Measurements from ENCODE around the gene CIB2.
A peak's percentile ranks its signal among the peaks of the same experiment; 100 is the strongest.
"Not testable (repeated sequence)": the region's sequence is repeated elsewhere in the genome, so short reads cannot be mapped to it uniquely, and the experiment has no call there.

Gene CIB2

DNA sequence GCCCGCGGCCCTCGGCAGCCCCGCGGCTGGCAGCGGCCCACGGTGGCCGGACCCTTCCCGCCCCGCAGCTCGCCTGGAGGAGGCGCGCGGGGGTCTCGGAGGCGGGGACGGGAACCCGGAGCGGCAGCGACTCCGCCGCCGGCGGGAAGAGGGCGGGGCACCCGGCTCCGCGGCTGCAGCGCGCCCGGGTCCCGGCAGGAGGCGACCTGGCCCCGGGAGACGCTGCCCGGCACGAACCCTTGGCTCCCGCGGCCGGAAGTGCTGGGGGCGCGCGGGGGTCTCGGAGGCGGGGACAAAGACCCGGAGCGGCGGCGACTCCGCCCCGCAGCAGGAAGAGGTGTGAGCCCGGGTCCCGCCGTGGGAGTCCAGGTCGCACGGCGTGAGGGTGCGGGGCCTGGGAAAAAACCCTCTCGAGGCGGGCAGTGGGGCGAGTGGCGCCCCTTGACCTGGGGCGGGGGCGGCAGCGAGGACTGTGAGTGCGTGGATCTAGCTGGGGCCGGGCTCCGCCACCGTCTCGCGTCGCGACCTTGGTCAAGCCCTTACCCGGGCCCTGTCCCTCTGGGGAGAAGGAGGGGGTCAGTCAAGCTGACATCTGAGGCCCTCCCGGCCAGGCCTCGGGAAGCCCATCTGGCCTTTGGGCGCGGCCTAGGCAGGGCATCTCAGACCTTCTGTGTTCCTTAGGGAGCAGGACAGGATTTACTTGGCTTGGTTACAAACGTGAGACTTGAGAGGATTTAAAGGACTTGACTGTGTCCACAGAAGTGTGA is at the start of gene CIB2:
Gene CIB2 (minus strand): TSS at position 151 of the 767 bp plus-strand sequence. CDS start 230 bp downstream, outside the sequence.
- DNase-seq: peak; percentile 23 to 73 (median 50)

DNA sequence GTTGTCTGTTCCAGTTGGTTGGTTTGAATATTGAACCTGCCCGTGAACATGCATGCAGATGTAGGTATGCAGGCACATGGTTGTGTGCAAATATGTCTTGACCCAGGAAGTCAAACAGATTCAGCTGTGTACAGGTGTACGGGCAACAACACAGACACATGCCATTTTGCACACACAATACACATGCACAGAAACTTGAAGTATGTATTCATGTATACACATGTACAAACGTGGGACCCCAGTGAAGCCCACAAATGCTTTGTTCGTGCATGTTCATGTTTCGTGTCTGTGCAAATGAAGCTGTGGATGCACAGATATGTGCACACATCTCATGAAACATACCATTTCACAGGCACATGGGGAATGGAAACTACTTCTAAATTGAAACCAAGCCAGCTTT is 48.7 kb upstream of the CIB2 start:
- DNase-seq: no peak

DNA sequence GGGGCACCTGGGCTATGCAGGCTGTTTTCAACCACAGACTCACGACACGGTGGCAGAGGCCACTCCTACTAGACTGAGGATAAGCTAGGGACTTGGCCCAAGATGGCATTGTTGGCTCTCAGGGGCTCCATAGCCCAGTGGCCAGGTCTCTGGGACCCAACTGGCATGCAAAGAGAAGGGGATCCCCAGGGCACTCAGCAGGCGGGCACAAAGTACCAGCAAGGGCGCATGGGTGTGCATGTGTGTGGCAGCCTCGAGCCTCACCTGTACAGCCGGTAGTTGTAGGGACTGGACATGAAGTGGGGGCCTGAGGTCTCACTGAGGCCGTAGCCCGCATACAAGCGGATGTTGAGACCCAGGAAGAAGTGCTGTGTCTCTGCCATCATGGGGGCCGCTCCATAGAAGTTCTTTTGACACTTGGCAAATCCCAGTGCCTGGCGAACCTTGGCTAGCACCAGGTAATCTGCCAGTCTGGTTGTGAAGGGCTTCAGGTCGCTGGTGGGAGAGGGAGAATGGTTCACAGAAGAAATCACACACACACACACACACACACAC is 48.1 kb upstream of the CIB2 start:
- DNase-seq: no peak

DNA sequence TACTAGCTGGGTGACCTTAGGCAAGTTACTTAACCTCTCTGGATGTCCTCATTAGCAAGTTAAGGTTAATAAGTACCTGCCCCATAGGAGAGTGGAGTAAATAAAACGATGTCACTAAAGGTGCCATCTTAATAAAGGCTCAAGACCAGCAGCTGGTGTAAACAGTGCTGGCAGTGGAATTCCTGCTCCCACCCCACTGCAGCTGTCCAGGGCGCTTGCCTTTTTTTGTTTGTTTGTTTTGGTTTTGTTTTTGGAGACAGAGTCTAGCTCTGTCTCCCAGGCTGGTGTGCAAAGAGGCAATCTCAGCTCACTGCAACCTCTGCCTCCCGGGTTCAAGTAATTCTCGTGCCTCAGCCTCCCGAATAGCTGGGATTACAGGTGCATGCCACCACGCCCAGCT is 46.8 kb upstream of the CIB2 start:
- no peak for DNase-seq

DNA sequence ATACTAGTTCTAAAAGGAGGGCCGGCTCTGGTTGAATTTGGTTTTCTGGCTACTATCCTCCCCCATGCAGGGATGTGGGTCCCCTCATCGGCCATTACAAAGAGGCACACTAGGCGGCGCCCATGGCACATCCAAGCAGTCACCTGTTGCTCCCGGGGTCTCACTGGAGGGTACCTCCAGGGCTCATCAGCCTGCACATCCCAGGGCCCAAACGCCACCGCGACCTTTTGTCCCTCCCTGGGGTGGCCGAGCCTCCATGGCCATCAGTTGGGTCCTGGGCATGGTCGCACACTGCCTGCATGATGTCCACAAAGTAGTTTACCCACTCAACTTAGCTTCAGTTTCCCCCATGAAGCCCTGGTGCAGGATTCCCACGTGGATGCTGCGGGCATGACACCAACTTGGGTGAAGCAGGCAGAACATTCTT is 46.2 kb upstream of the CIB2 start:
- DNase-seq: peak in 1 of 4 experiments; percentile 14

DNA sequence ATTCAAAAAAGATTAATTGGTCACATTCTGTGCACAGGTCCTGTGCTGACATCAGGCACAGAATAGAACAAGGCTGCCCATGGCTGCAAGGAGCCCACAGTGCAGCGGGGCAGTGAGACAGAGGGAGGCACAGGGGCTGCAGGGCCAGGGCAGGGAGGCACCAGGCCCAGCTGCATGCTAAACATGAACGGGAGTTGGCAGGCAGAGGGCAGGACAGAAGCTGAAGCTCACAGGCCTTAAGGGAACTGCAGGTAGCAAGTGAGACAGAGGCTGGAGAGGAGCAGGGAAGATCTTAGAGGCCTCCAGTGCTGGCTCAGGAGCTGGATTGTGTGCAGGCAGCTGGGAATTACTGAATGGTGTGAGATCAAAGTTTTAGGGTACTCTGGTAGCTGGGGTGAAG is 44.1 kb upstream of the CIB2 start:
- no peak for DNase-seq

DNA sequence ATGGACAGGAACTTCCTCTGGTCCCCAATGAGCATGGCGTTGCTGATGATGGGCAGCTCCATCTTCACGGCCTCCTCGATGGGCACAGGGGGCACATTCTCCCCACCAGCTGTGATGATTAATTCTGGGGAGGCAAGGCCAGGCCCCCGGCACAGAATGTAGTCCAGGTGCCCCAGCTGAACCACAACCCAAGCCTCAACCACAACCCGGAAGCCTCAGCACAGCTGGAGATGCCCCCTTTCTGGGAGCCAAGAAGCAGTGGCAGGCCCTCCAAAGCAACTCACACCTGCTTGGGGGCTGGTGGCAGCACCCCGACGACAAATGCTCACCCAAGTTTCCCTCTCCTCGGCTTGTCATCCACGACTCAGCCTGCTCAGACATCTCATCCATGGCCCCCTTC is 43.2 kb upstream of the CIB2 start:
- DNase-seq: no peak

DNA sequence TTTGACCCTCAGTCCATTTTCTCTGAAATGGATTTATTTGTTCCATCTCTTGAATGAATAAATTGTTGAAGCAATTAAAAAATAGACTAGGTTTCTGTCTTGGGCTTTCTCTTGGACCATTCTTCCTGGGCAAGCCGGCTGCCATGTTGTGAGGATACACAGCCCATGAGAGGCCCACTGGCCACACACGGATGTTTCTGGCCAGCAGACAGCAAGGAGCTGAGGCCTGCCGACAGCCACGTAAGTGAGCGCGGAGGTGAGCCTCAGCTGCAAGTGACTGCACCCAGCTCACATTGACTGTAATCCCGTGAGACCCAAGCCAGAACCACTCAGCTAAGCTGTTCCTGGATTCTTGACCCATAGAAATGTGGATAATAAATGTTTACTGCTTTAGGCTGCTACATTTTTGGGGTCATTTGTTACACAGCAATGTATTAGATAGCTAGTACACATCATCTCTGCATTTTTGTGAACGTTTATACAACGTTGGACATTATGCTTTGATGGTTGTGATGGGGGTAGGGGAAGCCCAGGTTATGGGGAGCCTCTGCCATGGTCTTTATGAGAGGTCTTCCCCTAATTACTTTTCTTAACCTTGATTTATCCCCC is 40.7 kb upstream of the CIB2 start:
- DNase-seq: no peak

DNA sequence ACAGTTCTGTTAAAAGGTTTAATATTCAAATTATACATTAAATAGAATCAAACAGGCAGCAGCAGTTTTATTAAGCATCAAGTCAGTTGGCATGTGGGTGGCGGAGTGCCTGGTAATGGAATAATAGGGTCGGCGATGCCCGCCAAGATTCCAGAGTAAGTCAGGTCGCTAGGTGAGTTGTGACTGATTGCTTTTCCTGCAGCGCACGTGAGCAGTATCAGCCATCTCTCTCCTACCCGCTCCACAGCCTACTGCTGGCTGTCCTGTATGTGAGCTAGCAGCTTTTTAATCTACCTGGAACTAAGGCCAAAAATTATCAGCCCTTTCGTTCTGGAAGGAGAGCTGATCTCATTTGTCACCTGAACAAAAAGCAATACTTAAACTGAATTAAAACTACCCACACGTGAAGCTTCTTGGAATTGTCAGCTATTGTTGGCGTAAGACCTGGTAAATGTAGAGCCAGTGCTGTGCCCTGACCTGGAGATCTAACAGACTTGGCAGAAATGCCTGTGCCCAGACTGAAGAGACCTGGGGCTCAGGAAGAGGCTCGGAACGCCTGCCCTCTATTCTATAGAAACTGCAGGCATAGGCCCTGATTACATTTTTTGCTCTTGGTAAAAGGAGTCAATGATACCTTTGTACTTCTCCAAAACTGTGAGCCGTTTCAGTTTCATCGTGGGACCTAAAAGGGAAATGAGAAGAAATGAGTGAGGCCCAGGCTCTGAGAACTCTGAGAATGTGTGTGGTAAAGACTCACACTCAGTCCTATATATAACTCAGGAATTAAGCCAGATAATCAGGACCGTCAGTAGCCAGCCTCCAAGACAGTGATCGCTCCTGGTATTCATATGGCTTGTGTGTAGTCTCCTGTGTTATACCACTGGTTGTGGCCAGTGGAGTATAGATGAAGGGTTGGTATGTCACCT is 39.9 kb upstream of the CIB2 start:
- no peak for DNase-seq

DNA sequence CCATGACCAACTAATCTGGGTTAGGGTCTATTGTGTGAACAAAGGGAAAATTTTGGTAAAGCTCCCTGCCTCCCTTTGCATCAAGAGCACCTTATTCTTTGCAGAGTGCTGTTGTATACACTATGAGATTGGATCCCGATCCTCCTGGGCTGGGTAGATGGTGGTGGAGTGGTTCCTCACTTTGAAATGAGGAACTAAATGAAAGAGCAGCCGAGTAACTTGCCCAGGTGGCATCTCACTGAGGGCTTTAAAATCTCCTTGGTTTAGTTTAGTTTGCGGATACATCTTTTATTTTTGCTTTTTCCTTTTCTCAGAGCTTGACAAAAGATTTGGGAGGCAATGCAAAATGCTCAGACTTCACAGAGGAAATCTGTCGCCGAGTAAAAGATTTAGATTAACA is 37.4 kb upstream of the CIB2 start:
- DNase-seq: no peak

DNA sequence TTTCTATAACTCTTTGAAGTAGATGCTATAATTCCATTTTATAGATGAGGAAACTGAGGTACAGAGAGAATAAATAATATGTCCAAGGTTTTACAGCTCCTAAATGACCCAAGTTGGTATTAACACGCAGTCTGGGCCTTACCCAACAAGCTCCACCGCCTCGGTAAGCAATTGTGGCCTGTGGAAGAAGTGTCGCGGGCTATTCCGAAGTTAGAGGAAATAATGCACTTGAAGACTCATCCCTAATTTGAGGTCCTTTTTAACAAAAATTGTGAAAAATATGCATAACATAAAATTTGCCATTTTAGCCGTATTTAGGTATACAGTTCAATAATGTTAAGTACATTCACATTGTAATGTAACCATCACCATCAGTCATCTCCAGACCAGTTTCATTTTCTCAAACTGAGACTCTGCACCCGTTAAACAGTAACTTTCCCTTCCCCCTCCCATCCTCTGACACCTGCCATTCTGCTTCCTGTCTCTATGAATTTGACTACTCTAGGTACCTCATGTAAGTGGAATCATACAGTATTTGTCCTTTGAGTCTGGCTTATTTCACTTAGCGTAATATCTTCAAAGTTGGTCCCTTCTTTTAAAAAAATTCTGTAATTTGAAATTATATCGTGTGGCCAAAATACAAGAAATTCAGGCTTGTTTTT is 36.1 kb upstream of the CIB2 start:
- no peak for DNase-seq

DNA sequence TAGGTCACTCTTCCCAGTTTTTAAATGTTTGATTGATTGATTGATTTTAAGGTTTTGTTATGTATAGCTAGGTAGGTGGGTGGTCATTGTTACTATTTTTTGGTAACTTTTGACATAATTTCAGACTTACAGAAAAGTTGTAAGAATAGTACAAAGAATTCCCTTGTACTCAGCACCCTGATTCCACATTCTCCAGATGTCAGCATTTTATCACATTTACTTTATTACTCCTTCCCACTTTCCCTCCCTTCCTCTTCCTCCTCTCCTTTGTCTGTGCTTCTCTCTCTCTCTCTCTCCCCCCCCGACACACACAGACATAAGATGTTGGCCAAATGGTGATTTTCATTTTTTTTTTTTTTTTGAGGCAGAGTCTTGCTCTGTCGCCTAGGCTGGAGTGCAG is 32.8 kb upstream of the CIB2 start:
- no peak for DNase-seq

DNA sequence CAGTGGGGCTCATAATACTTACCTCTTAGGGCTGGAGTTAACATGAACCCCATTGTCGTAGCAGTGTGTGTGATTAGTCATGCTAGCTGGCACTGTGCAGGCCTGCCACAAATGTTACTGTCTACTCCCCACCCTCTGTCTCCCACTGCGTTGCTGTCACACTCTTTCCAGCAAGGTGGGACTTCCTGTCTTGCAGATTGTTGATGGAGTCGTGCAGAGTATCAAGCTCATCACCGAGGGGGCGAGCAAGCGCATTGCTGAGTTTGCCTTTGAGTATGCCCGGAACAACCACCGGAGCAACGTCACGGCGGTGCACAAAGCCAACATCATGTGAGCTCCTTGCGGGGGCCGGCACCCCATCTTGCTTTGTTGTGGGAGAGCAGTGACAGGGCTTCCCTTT is 30.8 kb upstream of the CIB2 start:
- DNase-seq: peak in 2 of 4 experiments; percentile 14 to 35

DNA sequence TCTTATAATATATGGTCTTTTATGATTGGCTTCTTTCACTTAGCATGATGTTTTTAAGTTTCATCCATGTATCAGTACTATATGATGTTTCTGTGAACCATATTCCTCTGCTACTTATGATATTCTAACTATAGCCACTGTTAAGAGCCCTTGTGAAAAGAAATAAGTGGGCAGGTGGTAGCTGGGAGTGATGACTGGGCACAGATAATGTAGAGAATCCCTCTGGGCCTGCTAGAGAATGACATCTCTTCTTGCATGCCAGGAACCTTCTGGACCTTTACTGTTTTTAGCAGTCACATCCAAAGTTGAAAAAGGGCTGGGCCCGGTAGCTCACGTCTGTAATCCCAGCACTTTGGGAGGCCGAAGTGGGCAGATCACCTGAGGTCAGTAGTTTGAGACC is 28.1 kb upstream of the CIB2 start:
- DNase-seq: no peak

DNA sequence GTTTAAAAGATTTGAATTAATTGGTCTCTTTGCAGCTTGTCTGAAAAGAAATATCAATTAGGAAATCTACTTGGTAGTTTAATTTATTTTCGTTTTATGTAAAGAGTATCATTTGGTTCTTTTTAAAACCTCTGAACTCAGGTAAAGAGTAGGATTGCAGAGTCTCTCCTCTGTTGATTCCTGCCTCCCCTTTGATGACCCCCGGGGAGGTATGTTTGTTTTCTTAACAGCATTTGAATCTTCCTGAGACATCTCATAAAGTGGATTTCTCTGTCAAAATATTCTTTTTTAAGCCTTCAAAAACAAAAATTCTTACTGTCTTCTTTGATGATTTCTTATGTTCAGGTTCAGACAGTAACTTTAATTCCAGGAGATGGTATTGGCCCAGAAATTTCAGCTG is 26.0 kb upstream of the CIB2 start:
- no peak for DNase-seq

DNA sequence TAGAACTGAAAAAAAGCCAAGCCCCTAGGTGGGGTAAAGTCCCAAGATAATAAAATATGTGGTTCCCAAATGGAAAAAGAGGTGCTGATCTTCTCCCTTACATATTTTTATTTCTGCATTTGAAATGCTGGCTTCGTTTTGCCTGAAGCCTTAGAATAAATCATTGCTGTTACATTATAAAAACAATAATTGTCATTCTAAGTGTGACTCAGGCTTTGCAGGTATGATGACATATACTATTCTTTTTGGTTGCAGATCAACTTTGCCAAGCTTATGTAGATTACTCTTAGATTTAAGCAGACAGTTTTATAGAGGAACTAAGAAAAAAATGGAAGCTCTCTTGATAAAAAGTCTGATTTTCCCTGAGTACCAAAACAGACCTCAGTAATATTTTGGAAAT is 25.4 kb upstream of the CIB2 start:
- DNase-seq: no peak

DNA sequence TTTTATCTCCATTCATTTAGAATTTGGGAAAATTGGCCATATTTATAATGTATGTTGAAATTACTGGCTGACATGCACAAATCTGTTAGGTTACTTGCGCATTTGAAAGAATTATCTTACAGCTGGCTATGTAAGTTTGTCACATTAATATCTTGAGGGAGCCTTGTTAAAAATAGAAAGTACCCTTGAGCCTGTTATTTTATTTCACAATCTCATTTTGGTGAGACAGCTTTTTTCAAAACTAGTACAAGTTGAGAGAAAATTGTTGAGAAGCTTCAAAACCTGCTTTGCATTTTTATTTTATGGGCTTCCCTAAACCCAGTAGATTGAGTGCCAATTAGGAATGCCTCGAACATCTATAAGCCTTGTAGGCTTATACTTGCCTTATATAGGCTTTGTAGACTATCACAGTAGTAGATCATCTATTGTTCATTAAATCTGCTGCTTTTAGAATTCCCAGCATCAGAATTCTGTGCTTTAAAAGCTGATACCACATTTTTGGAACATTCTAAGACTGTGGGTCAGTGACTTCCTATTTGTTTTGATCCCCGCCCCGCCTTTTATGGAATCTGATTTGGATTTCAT is 24.2 kb upstream of the CIB2 start:
- no peak for DNase-seq

DNA sequence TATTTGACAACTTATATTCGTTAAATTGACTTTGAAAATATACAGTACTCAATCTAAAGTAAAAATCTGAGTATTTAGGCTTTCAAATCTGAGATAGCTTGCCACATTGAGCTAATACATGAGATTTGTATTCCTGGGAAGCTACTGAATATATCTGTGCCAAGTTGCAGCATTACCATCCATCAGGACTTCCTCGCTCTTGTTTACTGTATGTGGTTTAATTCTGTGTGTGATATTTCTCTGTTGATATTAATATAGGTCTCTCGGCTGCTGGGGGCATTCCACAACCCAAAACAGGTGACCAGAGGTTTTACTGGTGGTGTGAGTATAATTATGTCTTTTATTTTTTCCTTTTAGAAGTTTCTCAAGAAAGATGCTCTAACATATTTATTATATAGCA is 23.7 kb upstream of the CIB2 start:
- no peak for DNase-seq

DNA sequence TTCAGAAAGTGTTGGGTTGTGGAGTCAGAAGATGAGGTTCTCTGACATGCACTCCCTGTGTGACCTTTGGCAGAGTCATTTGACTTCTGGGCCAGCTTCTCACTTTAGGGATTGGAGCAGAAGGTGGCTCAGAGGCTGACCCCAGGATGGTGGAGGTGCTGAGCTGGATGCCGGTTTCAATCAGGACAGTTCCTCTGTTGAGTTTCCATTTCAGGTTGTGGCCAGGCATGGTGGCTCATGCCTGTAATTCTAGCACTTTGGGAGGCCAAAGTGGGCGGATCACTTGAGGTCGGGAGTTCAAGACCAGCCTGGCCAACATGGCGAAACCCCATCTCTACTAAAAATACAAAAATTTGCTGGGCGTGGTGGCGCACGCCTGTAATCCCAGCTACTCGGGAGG is 19.8 kb upstream of the CIB2 start:
- DNase-seq: not testable (repeated sequence)

DNA sequence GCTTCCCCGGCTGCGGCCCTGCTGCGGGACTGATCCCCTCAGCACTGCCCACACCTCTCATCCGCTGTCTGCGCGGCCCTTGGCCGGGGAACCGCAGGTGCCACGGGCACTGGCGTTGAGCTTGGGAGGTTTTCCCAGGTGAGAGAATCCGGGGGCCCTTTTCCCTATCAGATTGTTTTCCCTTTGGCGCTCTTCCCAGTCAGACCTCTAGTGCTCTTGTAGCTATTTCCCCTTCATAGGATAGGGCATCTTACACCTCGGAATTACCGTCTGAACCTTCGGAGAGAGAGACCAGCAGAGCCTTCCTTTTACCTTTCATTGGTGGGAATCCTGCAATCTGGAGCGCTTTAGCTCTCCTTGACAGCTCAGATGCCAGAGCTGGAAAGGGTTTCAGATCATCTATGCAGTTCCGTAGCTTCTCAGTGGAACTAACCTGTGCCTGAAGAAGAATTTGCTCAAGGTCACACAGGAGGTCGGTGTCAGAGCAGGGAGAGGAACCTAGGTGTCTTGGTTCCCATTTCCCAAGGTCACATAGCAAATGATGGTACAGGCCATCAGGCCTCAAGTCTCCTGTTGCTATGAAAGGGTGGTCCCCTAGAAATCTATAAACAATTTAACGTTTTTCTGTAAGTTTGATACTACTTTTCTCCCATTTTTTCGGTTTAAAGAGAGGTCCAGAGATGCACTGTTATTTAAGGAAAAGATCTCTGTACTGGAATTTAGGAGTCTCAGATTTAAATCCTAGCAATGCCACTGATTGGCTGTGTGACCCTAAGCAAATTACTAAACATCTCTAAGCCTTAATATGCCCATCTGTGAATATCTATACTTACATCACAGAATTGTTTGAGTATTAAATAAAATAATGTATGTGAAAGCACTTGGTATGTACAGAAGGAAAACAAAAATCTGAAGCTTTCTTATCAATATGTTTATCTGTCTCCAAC is 18.8 kb upstream of the CIB2 start:
- no peak for DNase-seq

Data from activated naive CD4-positive, alpha-beta T cell (primary cell).